ENCODE results near the gene ACACA. TPM values are rescaled to one million over a fixed set of nuclear protein-coding genes. Genes with fewer than 3 reads are reported as not detected.
"Not testable (repeated sequence)": the region's sequence is repeated elsewhere in the genome, so short reads cannot be mapped to it uniquely, and the experiment has no call there.

The ACACA gene
- total RNA-seq, 2 experiments from 2014 or later: 45.1 to 45.9 TPM

GRCh38 chr17:37087683-37088082 is 319.0 kb downstream of the ACACA start:
- H3K27me3 Mint-ChIP-seq: no peaks in the 10 kb centered on the region
- H3K4me1 Mint-ChIP-seq: peaks cover 48% of the 10 kb centered on the region
- H3K4me3 Mint-ChIP-seq: no peak overlapping the region
- no peak for ATAC-seq (ENCODE audit: low read depth)
- H3K9me3 Mint-ChIP-seq: no peaks in the 10 kb centered on the region
- no peak for DNase-seq
- no peak overlapping the region for H3K27ac Mint-ChIP-seq
- POLR2A ChIA-PET: interaction anchor here (0.6 kb wide), 1 partner anchor 552 kb away, joined by 5 read pairs; no protein-coding TSS in a partner anchor
- peaks cover 25% of the 10 kb centered on the region for H3K36me3 Mint-ChIP-seq

- Mint-ChIP-seq H3K4me1 (peaks cover 42% of the 10 kb centered on the region), H3K36me3 (peaks cover 25% of the 10 kb centered on the region), H3K27ac (no peak overlapping the region), H3K9me3 (no peaks in the 10 kb centered on the region), H3K27me3 (no peaks in the 10 kb centered on the region), H3K4me3 (no peak overlapping the region)
- no peak for DNase-seq
- no peak for ATAC-seq (ENCODE audit: low read depth)
- POLR2A ChIA-PET: interaction anchor here (0.6 kb wide), 2 partner anchors 84 to 551 kb away, joined by 5 read pairs; no protein-coding TSS in a partner anchor
Measured at GRCh38 chr17:37086948-37087347, 319.7 kb downstream of the ACACA start.

- ATAC-seq (ENCODE audit: low read depth) (no peak), DNase-seq (no peak)
- Mint-ChIP-seq H3K9me3 (no peaks in the 10 kb centered on the region), H3K27ac (no peak overlapping the region), H3K27me3 (no peaks in the 10 kb centered on the region), H3K36me3 (peaks cover 25% of the 10 kb centered on the region), H3K4me3 (no peak overlapping the region), H3K4me1 (peaks cover 44% of the 10 kb centered on the region)
- POLR2A ChIA-PET: no interaction called here
Measured at GRCh38 chr17:37086334-37086733, 320.3 kb downstream of the ACACA start.

GRCh38 chr17:37084372-37084771 is 322.3 kb downstream of the ACACA start:
- H3K36me3 Mint-ChIP-seq: peaks cover 22% of the 10 kb centered on the region
- peaks cover 29% of the 10 kb centered on the region for H3K4me1 Mint-ChIP-seq
- DNase-seq (no peak), ATAC-seq (ENCODE audit: low read depth) (no peak)
- peaks cover 4% of the 10 kb centered on the region for H3K9me3 Mint-ChIP-seq
- no peak overlapping the region for H3K27ac Mint-ChIP-seq
- POLR2A ChIA-PET: interaction anchor here (0.6 to 0.8 kb wide), 2 partner anchors 136 to 429 kb away, joined by 3 read pairs; partner anchors contain the start of gene AATF
- H3K4me3 Mint-ChIP-seq: no peak overlapping the region
- no peaks in the 10 kb centered on the region for H3K27me3 Mint-ChIP-seq

DNA sequence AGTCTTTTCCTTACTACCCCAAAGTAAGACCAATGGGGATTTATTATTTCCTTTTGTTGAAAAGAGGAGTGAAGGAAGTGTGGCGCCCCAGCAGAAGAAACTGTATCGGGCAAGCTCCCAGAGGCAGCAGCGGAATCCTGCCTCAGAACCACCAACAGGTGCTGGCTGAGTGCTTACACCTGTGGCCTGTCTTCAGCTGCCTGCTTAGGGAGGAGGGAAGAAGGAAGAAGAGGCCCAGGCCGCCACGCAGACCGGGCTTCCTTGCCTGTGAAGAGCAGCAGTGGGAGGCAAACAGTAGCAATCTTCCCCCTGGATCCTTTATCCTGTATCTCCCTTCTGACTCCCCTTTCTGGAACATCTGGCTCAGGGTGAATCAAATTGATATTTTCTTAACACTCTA is 323.2 kb downstream of the ACACA start:
- ATAC-seq (ENCODE audit: low read depth) (no peak), DNase-seq (no peak)
- peaks cover 22% of the 10 kb centered on the region for H3K36me3 Mint-ChIP-seq
- peaks cover 5% of the 10 kb centered on the region for H3K9me3 Mint-ChIP-seq
- H3K4me3 Mint-ChIP-seq: no peak overlapping the region
- no peak overlapping the region for H3K27ac Mint-ChIP-seq
- POLR2A ChIA-PET: no interaction called here
- peaks cover 20% of the 10 kb centered on the region for H3K4me1 Mint-ChIP-seq
- no peaks in the 10 kb centered on the region for H3K27me3 Mint-ChIP-seq

GRCh38 chr17:37082985-37083384 is 323.7 kb downstream of the ACACA start:
- peak overlapping the region; percentile 45 for H3K27ac Mint-ChIP-seq
- no peak overlapping the region for H3K4me3 Mint-ChIP-seq
- ATAC-seq (ENCODE audit: low read depth): no peak
- H3K4me1 Mint-ChIP-seq: peaks cover 16% of the 10 kb centered on the region
- no peaks in the 10 kb centered on the region for H3K27me3 Mint-ChIP-seq
- H3K9me3 Mint-ChIP-seq: peaks cover 5% of the 10 kb centered on the region
- POLR2A ChIA-PET: no interaction called here
- H3K36me3 Mint-ChIP-seq: peaks cover 22% of the 10 kb centered on the region
- no peak for DNase-seq

DNA sequence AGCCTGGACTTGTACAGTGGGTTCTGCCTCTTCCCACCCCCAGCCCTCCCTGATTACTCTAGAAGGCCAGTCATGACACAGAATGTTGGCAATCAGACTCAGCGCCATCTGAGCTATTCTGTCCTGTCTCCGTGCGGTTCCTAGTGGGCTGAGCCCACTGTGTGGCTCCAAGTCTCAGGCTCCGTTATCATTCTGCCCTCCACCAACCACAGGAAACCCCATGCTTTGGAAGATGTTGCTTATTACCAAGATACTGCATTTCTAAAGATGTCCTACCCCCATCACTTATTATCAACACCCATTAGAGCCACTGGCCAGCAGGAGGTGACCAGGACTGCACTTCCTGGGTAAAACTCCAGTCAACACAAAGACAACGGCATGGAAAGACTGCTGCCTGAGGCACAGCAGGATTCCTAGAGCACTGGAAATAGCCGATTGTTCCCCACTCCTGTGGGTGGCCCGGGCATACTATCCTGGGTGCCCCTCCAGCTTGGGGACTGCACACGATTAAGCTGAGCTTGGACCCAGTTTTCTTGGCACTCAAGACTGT is 324.2 kb downstream of the ACACA start:
- DNase-seq (no peak), ATAC-seq (ENCODE audit: low read depth) (no peak)
- Mint-ChIP-seq H3K36me3 (peaks cover 18% of the 10 kb centered on the region), H3K4me1 (peaks cover 12% of the 10 kb centered on the region), H3K27me3 (no peaks in the 10 kb centered on the region), H3K9me3 (peaks cover 5% of the 10 kb centered on the region), H3K27ac (no peak overlapping the region), H3K4me3 (no peak overlapping the region)
- POLR2A ChIA-PET: no interaction called here

- Mint-ChIP-seq H3K4me1 (peaks cover 9% of the 10 kb centered on the region), H3K27me3 (no peaks in the 10 kb centered on the region), H3K4me3 (no peak overlapping the region), H3K27ac (no peak overlapping the region), H3K9me3 (peaks cover 5% of the 10 kb centered on the region), H3K36me3 (peaks cover 11% of the 10 kb centered on the region)
- DNase-seq (no peak), ATAC-seq (ENCODE audit: low read depth) (no peak)
- POLR2A ChIA-PET: interaction anchor here (0.6 to 0.9 kb wide), 3 partner anchors 8 to 603 kb away, joined by 3 to 4 read pairs (median 3); no protein-coding TSS in a partner anchor
Measured at GRCh38 chr17:37081287-37081686, 325.3 kb downstream of the ACACA start.

- peaks cover 5% of the 10 kb centered on the region for H3K9me3 Mint-ChIP-seq
- no peaks in the 10 kb centered on the region for H3K36me3 Mint-ChIP-seq
- peaks cover 2% of the 10 kb centered on the region for H3K27me3 Mint-ChIP-seq
- peaks cover 5% of the 10 kb centered on the region for H3K4me1 Mint-ChIP-seq
- no peak overlapping the region for H3K4me3 Mint-ChIP-seq
- no peak for DNase-seq
- no peak for ATAC-seq (ENCODE audit: low read depth)
- no peak overlapping the region for H3K27ac Mint-ChIP-seq
- POLR2A ChIA-PET: no interaction called here
Measured at GRCh38 chr17:37079735-37080134, 326.9 kb downstream of the ACACA start.

DNA sequence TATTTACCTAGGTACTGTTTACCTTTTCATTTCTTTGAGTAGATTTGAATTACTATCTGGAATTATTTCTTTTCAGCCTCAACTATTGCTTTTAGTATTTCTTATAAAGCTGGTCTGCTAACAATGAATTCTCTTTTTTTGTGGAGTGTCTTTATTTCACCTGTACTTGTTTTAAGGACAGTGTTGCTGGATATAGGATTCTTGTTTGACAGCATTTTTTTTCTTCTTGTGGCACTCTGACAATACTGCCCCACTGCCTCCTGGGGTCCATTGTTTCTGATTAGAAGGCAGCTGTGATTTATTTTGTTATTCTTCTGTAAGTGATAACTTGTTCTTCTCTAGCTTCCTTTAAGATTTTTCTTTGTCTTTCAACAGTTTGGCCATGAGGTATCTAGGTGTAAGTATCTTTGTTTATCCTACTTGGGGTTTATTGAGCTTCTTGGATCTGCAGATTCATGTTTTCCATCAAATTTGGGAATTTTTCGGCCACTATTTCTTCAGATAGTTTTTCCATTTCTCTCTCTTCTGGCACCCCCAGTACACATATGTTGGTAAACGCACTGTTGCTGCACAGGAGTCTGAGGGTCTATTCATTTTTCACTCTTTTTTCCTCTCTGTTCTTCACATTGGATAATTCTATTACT is 327.4 kb downstream of the ACACA start:
- peaks cover 5% of the 10 kb centered on the region for H3K9me3 Mint-ChIP-seq
- ATAC-seq (ENCODE audit: low read depth) (no peak), DNase-seq (no peak)
- H3K27me3 Mint-ChIP-seq: peaks cover 2% of the 10 kb centered on the region
- H3K4me1 Mint-ChIP-seq: peaks cover 5% of the 10 kb centered on the region
- no peak overlapping the region for H3K4me3 Mint-ChIP-seq
- H3K36me3 Mint-ChIP-seq: no peaks in the 10 kb centered on the region
- H3K27ac Mint-ChIP-seq: no peak overlapping the region
- POLR2A ChIA-PET: interaction anchor here (0.6 kb wide), 1 partner anchor 23 kb away, joined by 5 read pairs; no protein-coding TSS in a partner anchor

- DNase-seq; ATAC-seq (ENCODE audit: low read depth); POLR2A ChIA-PET; H3K4me3 Mint-ChIP-seq; H3K4me1 Mint-ChIP-seq; H3K36me3 Mint-ChIP-seq; H3K27ac Mint-ChIP-seq; H3K27me3 Mint-ChIP-seq; H3K9me3 Mint-ChIP-seq: not testable (repeated sequence)
Measured at GRCh38 chr17:37073464-37073863, 333.2 kb downstream of the ACACA start.

DNA sequence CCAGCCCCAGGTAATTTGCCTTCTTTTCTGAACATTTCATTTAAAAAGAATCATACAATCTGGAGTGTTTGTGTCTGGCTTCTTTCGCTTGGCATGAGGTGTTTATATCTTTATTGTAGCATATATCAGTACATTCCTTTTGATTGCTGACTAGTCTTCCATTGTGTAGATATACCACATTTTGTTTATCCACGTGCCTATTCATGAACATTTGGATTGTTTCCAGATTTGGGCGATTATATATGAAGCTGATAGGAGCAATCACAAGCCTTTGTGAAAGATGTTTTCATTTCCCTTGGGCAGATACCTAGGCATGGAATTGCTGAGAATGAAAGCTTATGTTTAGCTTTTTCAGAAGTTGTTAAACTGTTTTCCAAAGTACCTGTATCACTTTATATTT is 337.5 kb downstream of the ACACA start:
- H3K4me1 Mint-ChIP-seq: no peaks in the 10 kb centered on the region
- no peak overlapping the region for H3K27ac Mint-ChIP-seq
- peaks cover 17% of the 10 kb centered on the region for H3K27me3 Mint-ChIP-seq
- POLR2A ChIA-PET: no interaction called here
- H3K4me3 Mint-ChIP-seq: no peak overlapping the region
- ATAC-seq (ENCODE audit: low read depth) (no peak), DNase-seq (no peak)
- H3K9me3 Mint-ChIP-seq: no peaks in the 10 kb centered on the region
- no peaks in the 10 kb centered on the region for H3K36me3 Mint-ChIP-seq

- Mint-ChIP-seq H3K4me3 (no peak overlapping the region), H3K4me1 (no peaks in the 10 kb centered on the region), H3K36me3 (no peaks in the 10 kb centered on the region), H3K27me3 (peaks cover 17% of the 10 kb centered on the region), H3K27ac (no peak overlapping the region), H3K9me3 (no peaks in the 10 kb centered on the region)
- ATAC-seq (ENCODE audit: low read depth): no peak
- no peak for DNase-seq
- POLR2A ChIA-PET: interaction anchor here (0.7 kb wide), 1 partner anchor 101 kb away, joined by 3 read pairs; no protein-coding TSS in a partner anchor
Measured at GRCh38 chr17:37068266-37068665, 338.4 kb downstream of the ACACA start.

DNA sequence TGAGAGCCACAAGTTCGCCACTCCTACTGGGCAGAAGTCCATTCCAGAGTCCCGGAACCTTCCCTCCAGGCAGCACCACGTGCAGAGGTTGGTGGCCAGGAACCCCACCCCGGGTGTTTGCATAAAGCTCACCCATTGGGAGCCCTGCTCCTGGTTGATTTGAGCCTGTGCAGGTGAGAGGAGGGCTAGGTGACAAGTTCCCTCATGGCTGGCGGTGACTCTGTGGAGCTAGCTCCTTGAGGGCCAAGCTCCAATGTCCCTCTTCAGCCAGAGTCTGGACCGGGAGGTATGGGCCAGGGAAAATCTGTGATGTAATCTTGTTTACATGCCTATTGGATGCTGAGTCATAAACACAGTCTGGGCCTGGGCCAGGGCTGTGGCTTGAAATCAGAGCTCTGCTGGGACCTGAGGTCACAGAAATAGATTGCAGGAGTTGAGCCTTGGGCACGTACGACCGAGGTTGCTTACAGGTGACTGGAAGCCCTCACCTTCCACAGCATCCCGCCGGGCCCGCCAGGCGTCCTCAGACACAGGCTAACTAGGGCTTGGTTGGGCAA is 339.0 kb downstream of the ACACA start:
- Mint-ChIP-seq H3K4me3 (no peak overlapping the region), H3K9me3 (no peaks in the 10 kb centered on the region), H3K4me1 (no peaks in the 10 kb centered on the region), H3K27ac (no peak overlapping the region), H3K36me3 (no peaks in the 10 kb centered on the region), H3K27me3 (peaks cover 17% of the 10 kb centered on the region)
- no peak for DNase-seq
- no peak for ATAC-seq (ENCODE audit: low read depth)
- POLR2A ChIA-PET: no interaction called here
